MM.1S (cell line): ENCODE measurements around the gene LRRC4C.

Source experiments
- DNase-seq: peaks from one replicate; pipeline ENCODE4 v3.0.0-alpha.2; 2015
- H2AFZ ChIP-seq: fragments of 300-600 bp; sonication (generic); 2 replicates; pipeline ENCODE4 v1.6.0; 2016; ENCODE audit warnings: antibody characterized with exemption, low read length
- H3F3A ChIP-seq: fragments of 300-600 bp; sonication (generic); 2 replicates; pipeline ENCODE4 v1.6.1; 2016; ENCODE audit warnings: mild to moderate bottlenecking, antibody characterized with exemption, low read length, moderate library complexity, mixed read lengths; ENCODE audit not compliant: insufficient read depth
- H3K27ac ChIP-seq: fragments of 300-600 bp; sonication (generic); 2 replicates; pipeline ENCODE4 v1.5.1; 2016; ENCODE audit warnings: mild to moderate bottlenecking, low read length
- H3K27me3 ChIP-seq: fragments of 300-600 bp; sonication (generic); replicated peaks from 2 replicates; pipeline ENCODE4 v1.6.0; 2016; ENCODE audit warnings: low read length; ENCODE audit not compliant: insufficient read depth
- H3K36me3 ChIP-seq: fragments of 300-600 bp; sonication (generic); replicated peaks from 2 replicates; pipeline ENCODE4 v1.6.1; 2016; ENCODE audit warnings: mild to moderate bottlenecking, low read length, mixed read lengths; ENCODE audit not compliant: insufficient read depth
- H3K4me1 ChIP-seq: fragments of 300-600 bp; sonication (generic); 2 replicates; pipeline ENCODE4 v1.6.1; 2016; ENCODE audit warnings: low read length, mixed read lengths
- H3K4me2 ChIP-seq: fragments of 300-600 bp; sonication (generic); 2 replicates; pipeline ENCODE4 v1.6.0; 2016; ENCODE audit warnings: low read depth, low read length
- H3K4me3 ChIP-seq: fragments of 300-600 bp; sonication (generic); 2 replicates; pipeline ENCODE4 v1.5.1; 2016; ENCODE audit warnings: low read length, mixed read lengths
- H3K79me2 ChIP-seq: fragments of 300-600 bp; sonication (generic); 2 replicates; pipeline ENCODE4 v1.6.1; 2016; ENCODE audit warnings: mixed run types, low read length, mixed read lengths
- H3K9ac ChIP-seq: fragments of 300-600 bp; sonication (generic); 2 replicates; pipeline ENCODE4 v1.6.1; 2016; ENCODE audit warnings: low read length, mixed read lengths
- H3K9me2 ChIP-seq: fragments of 300-600 bp; sonication (generic); replicated peaks from 2 replicates; pipeline ENCODE4 v1.6.1; 2016; ENCODE audit warnings: mild to moderate bottlenecking, low read length, mixed read lengths; ENCODE audit not compliant: insufficient read depth
- H3K9me3 ChIP-seq: fragments of 300-600 bp; sonication (generic); replicated peaks from 2 replicates; pipeline ENCODE4 v1.6.1; 2016; ENCODE audit warnings: mild to moderate bottlenecking, low read length, mixed read lengths; ENCODE audit not compliant: insufficient read depth
- H4K20me1 ChIP-seq: fragments of 300-600 bp; sonication (generic); 2 replicates; pipeline ENCODE4 v1.6.1; 2016; ENCODE audit warnings: mild to moderate bottlenecking, low read length, moderate library complexity, mixed read lengths; ENCODE audit not compliant: insufficient read depth
- EZH2 ChIP-seq: fragments of 300-600 bp; sonication (generic); optimal IDR thresholded peaks from 2 replicates; pipeline ENCODE3; 2017; ENCODE audit warnings: low read depth, mild to moderate bottlenecking, antibody characterized with exemption, low read length, mixed read lengths
- EZH2phosphoT487 ChIP-seq: fragments of 300-600 bp; sonication (generic); IDR thresholded peaks from 2 replicates; pipeline ENCODE4 v1.6.1; 2018; ENCODE audit warnings: antibody characterized with exemption, low read length
- TF ChIP-seq, protein P1 (sequence below): fragments of 300-600 bp; sonication (generic); IDR thresholded peaks from 2 replicates; pipeline ENCODE4 v1.5.1; 2016; ENCODE audit warnings: antibody characterized with exemption, low read length, mixed read lengths

Gene LRRC4C

DNA sequence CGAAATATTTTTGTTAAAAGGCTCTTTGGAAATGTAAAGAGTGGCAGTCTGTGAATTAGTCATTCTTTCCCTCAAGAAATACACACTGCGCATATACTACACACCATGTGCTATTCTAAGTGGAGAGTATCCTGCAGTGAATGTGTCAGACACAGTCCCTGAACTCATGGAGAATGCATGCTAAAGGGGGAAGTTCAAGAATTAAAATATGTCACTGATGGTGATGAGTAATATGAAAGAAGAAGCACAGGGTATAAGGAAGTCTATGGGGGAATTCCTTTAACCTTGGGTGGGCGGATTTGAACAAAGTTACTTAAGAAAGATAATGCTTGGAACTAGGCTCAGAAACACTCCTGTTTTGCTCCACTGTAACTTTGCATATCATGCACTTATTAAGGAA is 153.0 kb downstream of the LRRC4C start:
- TF ChIP-seq EZH2phosphoT487 = no peak
- TF ChIP-seq EZH2 = no peak
- TF ChIP-seq, protein P1, sequence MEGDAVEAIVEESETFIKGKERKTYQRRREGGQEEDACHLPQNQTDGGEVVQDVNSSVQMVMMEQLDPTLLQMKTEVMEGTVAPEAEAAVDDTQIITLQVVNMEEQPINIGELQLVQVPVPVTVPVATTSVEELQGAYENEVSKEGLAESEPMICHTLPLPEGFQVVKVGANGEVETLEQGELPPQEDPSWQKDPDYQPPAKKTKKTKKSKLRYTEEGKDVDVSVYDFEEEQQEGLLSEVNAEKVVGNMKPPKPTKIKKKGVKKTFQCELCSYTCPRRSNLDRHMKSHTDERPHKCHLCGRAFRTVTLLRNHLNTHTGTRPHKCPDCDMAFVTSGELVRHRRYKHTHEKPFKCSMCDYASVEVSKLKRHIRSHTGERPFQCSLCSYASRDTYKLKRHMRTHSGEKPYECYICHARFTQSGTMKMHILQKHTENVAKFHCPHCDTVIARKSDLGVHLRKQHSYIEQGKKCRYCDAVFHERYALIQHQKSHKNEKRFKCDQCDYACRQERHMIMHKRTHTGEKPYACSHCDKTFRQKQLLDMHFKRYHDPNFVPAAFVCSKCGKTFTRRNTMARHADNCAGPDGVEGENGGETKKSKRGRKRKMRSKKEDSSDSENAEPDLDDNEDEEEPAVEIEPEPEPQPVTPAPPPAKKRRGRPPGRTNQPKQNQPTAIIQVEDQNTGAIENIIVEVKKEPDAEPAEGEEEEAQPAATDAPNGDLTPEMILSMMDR = no peak
- Histone ChIP-seq H4K20me1 (no peaks in the 10 kb centered on the region), H2AFZ (no peak overlapping the region), H3K79me2 (no peaks in the 10 kb centered on the region), H3K4me1 (peaks cover 41% of the 10 kb centered on the region), H3K27ac (no peak overlapping the region), H3K9me3 (no peaks in the 10 kb centered on the region), H3K4me3 (no peak overlapping the region), H3F3A (peaks cover 28% of the 10 kb centered on the region), H3K9me2 (no peaks in the 10 kb centered on the region), H3K36me3 (no peaks in the 10 kb centered on the region), H3K4me2 (no peak overlapping the region), H3K9ac (no peak overlapping the region), H3K27me3 (no peaks in the 10 kb centered on the region)
- no peak for DNase-seq

DNA sequence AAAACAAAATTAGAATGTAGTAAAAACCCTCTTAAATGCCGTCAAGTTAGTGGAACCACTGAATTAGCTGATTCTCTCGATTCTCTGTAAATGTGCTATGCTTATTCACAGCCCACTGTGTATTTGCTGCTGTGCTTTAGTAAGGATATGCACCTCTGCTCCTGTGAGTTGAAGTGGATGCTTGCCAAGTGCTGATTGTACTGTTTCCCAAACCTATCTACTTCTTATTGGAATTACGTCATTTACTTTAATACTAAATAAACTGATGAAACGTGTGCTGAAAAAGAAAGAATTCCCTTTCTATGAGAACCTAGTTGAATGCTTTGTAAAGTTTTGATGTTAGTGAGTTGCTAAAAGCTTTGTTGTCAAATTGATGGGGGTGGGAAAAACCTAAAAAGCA is 158.4 kb downstream of the LRRC4C start:
- DNase-seq = no peak
- H2AFZ ChIP-seq = no peak overlapping the region
- no peaks in the 10 kb centered on the region for H3K36me3 ChIP-seq
- H3K27ac ChIP-seq = no peak overlapping the region
- no peaks in the 10 kb centered on the region for H3K9me2 ChIP-seq
- no peaks in the 10 kb centered on the region for H3K79me2 ChIP-seq
- H3K9me3 ChIP-seq = no peaks in the 10 kb centered on the region
- no peak overlapping the region for H3K4me3 ChIP-seq
- H3K4me2 ChIP-seq = no peak overlapping the region
- H3K9ac ChIP-seq = no peak overlapping the region
- TF ChIP-seq, protein P1 = no peak
- TF ChIP-seq EZH2 = no peak
- TF ChIP-seq EZH2phosphoT487 = no peak
- H3K4me1 ChIP-seq = no peaks in the 10 kb centered on the region
- no peaks in the 10 kb centered on the region for H3K27me3 ChIP-seq
- H3F3A ChIP-seq = no peaks in the 10 kb centered on the region
- no peaks in the 10 kb centered on the region for H4K20me1 ChIP-seq

DNA sequence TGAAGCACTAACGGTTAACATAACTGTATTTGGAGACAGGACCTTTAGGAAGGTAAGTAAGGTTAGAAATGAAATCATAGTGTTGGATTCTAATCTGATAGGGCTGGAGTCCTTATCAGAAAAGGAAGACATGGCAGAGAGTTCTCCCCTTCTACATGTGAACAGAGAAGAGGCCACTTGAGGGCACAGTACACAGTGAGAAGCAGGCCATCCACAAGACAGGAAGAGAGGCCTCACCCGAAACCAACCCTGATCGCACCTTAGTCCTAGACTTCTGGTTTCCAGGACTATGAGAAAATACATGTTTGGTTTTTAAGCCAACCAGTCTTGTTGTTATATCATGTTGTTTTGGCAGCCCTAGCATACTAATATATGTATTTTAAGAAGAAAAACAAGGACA is 170.0 kb downstream of the LRRC4C start:
- Histone ChIP-seq H2AFZ (peak overlapping the region; percentile 3; the same call in 1 of the 2 replicates), H3K27ac (no peak overlapping the region), H3K9ac (no peak overlapping the region), H3K4me3 (no peak overlapping the region), H3K4me2 (peak overlapping the region; percentile 22), H3F3A (no peaks in the 10 kb centered on the region), H3K9me2 (no peaks in the 10 kb centered on the region), H3K36me3 (no peaks in the 10 kb centered on the region), H3K4me1 (peaks cover 8% of the 10 kb centered on the region), H3K9me3 (no peaks in the 10 kb centered on the region), H4K20me1 (no peaks in the 10 kb centered on the region), H3K27me3 (no peaks in the 10 kb centered on the region), H3K79me2 (no peaks in the 10 kb centered on the region)
- peak; percentile 71 for DNase-seq
- TF ChIP-seq EZH2 (no peak), EZH2phosphoT487 (no peak)
- TF ChIP-seq, protein P1 = peak; percentile 40

DNA sequence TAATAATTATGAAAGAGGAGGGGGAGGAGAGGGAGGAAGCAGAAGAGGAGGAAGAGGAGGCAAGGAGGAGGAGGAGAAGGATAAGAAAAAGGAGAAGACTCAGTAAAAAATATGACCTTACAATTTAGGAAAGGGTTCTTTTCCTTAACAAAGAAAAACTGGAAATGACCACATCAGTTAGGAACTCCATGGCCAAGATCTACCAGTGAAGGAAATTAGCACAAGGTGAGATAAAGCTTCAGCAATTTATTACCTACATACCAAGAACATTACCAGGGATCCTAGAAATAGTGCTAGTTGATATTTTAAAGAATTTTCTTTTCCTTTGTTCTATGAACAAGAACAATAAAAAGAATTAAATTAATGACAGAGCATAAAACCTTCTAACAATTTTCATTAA is 172.7 kb downstream of the LRRC4C start:
- H3F3A ChIP-seq = no peaks in the 10 kb centered on the region
- H3K27me3 ChIP-seq = no peaks in the 10 kb centered on the region
- H3K4me1 ChIP-seq = peaks cover 8% of the 10 kb centered on the region
- no peaks in the 10 kb centered on the region for H3K9me3 ChIP-seq
- H3K9me2 ChIP-seq = no peaks in the 10 kb centered on the region
- no peak for DNase-seq
- no peak overlapping the region for H3K9ac ChIP-seq
- H3K4me3 ChIP-seq = no peak overlapping the region
- TF ChIP-seq, protein P1 = no peak
- TF ChIP-seq EZH2 (no peak), EZH2phosphoT487 (no peak)
- H4K20me1 ChIP-seq = no peaks in the 10 kb centered on the region
- no peak overlapping the region for H3K4me2 ChIP-seq
- H3K36me3 ChIP-seq = no peaks in the 10 kb centered on the region
- H3K27ac ChIP-seq = no peak overlapping the region
- no peak overlapping the region for H2AFZ ChIP-seq
- H3K79me2 ChIP-seq = no peaks in the 10 kb centered on the region
